Vagina (tissue), 2 donors: ENCODE data around the gene RCAN1.
"Not testable (repeated sequence)": the region's sequence is repeated elsewhere in the genome, so short reads cannot be mapped to it uniquely, and the experiment has no call there.

Source experiments
- CTCF ChIP-seq, 3 experiments: fragments of 450-650 bp in 2 of 3; fragments of 200-600 bp in 1 of 3; sonication (generic) in 1 of 3; IDR thresholded peaks; one replicate each; pipeline ENCODE4 v1.5.1; 2017 to 2019; ENCODE audit warnings: antibody characterized with exemption in 3 of 3, mild to moderate bottlenecking in 2 of 3, moderate library complexity in 2 of 3
- POLR2AphosphoS5 ChIP-seq, 2 donors: sonication (generic); formaldehyde crosslinking; IDR thresholded peaks; one replicate each; pipeline ENCODE4 v1.9.0; 2017; ENCODE audit warnings: antibody characterized with exemption in 2 of 2, mild to moderate bottlenecking in 2 of 2, low read depth in 1 of 2; ENCODE audit not compliant: insufficient read depth in 1 of 2

- TF ChIP-seq CTCF (IDR thresholded peaks at IDR 0.05); POLR2AphosphoS5 (IDR thresholded peaks at IDR 0.05; ENCODE audit: insufficient read depth in 1 of 2, low read depth in 1 of 2): not testable (repeated sequence)
These were observed 46.1 kb downstream of the RCAN1 start for GRCh38 chr21:34568801-34569200.
